HG02763 (cell line): ENCODE measurements around the gene PKD2L2.
"Not testable (repeated sequence)": the region's sequence is repeated elsewhere in the genome, so short reads cannot be mapped to it uniquely, and the experiment has no call there.

Source experiments
- ATAC-seq: cut with Tn5 transposase; IDR thresholded peaks from one replicate; pipeline ENCODE4 v1.9.1; 2021; ENCODE audit warnings: mild to moderate bottlenecking, moderate library complexity; ENCODE audit not compliant: unreplicated experiment

Gene PKD2L2

DNA sequence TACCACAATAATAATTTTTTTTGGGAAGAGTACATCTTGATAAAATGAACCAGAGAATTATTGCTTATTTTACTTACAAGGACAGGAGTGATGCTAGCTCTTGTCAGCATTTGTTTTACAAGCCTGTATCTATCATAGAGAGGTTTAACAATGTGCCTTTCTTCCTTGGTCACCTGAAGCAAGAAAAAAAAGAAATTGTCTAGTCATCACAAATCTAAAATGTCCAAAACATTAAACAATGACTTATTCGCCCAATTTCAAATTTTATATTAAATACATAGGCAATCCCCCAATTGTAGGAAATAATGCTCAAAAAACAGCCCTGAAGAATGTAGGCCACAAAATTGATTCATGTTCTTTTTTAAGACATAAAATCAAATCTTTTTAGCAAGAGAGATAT, 56.6 kb downstream of the PKD2L2 start:
- ATAC-seq, result no peak

GRCh38 chr5:137954131-137954879, 65.0 kb downstream of the PKD2L2 start:
- ATAC-seq, result no peak

DNA sequence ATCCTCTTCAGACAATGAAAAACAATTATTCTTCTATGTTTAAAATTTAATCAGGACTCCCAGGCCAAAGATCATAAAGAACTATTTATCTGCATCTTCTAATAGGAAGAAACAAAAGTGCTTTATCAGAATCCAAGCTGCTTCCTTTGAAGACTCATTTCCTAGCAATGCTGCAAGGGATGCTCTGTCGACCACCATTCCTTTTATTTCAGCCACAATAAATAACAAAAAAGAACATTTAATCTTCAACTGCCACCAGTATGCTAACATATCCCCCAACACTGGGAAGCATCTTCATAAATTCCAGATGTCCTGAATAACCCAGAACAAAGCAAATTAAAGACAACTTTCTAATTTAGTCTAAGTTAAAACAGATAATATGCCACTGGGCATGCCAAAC, 68.7 kb downstream of the PKD2L2 start:
- ATAC-seq, result no peak

DNA sequence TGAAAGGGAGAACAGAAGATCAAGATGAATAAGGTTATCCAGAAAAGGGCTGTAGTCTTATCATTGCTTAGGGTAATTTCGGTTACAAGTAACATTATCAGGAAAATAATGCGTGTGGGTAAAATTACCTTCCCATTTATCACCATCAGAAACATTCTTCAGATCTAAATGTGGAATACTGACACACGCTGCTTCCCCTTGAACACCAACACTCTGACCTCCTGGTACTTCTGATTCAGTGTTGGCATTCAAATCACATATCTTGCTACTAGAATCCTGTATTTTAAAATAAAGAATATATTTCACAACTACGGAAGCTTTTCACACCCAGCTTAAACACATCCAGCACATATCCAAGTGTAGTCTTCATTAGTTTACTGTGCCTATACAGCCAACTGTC, 70.2 kb downstream of the PKD2L2 start:
- no peak for ATAC-seq

DNA sequence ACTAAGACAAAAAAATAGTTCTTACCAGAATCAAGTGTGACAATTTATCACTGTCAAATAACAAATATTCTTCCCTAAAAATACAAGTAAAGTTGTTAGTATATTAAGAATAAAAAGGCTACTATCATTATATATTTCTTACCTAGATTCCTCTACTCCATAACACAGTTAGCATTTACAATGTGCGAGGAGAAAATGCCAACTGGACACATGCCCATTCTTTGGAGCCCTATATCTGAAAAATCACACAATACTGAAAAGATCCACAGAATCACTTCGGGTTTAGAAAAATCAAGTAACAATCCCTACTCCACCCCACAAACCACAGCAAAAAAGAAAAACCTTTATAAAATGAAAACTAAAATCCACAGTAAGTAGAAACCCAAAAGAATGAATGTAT, 70.9 kb downstream of the PKD2L2 start:
- no peak for ATAC-seq

- ATAC-seq, result no peak
Observed at GRCh38 chr5:137960819-137961218, 71.6 kb downstream of the PKD2L2 start.

DNA sequence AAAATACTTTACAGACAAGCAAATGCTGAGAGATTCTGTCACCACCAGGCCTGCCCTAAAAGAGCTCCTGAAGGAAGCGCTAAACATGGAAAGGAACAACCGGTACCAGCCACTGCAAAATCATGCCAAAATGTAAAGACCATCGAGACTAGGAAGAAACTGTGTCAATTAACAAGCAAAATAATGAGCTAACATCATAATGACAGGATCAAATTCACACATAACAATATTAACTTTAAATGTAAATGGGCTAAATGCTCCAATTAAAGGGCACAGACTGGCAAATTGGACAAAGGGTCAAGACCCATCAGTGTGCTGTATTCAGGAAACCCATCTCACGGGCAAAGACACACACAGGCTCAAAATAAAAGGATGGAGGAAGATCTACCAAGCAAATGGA, 81.1 kb downstream of the PKD2L2 start:
- not testable (repeated sequence) for ATAC-seq

GRCh38 chr5:137975208-137975607, 86.0 kb downstream of the PKD2L2 start:
- ATAC-seq, result no peak

DNA sequence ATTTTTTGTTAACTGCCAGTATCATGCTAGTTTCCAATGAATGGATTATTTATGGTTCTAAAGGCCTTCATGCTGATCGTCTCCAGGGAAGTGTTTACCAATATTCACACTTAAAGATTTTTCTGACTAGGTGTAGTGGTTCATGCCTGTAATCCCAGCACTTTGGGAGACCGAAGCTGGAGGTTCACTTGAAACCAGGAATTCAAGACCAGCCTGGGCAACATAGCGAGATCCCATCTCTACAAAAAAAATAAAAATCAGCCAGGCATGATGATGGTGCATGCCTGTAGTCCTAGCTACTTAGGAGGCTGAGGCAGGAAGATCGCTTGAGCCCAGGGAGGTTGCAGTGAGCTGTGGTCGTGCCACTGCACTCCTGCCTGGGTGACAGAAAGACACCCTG, 100.2 kb downstream of the PKD2L2 start:
- no peak for ATAC-seq
